Vagina (tissue), 2 donors: ENCODE data around the gene ALDH1L1.

Experiments used
- POLR2A ChIP-seq, 2 donors: fragments of 450-650 bp; IDR thresholded peaks; one replicate each; pipeline ENCODE4 v1.6.1; 2017; ENCODE audit warnings: antibody characterized with exemption in 2 of 2, mild to moderate bottlenecking in 2 of 2, moderate library complexity in 2 of 2
- TF ChIP-seq, protein P1 (sequence below), 3 experiments: fragments of 450-650 bp in 2 of 3; fragments of 200-600 bp in 1 of 3; sonication (generic) in 1 of 3; IDR thresholded peaks; one replicate each; pipeline ENCODE4 v1.5.1; 2017 to 2019; ENCODE audit warnings: antibody characterized with exemption in 3 of 3, mild to moderate bottlenecking in 2 of 3, moderate library complexity in 2 of 3

DNA sequence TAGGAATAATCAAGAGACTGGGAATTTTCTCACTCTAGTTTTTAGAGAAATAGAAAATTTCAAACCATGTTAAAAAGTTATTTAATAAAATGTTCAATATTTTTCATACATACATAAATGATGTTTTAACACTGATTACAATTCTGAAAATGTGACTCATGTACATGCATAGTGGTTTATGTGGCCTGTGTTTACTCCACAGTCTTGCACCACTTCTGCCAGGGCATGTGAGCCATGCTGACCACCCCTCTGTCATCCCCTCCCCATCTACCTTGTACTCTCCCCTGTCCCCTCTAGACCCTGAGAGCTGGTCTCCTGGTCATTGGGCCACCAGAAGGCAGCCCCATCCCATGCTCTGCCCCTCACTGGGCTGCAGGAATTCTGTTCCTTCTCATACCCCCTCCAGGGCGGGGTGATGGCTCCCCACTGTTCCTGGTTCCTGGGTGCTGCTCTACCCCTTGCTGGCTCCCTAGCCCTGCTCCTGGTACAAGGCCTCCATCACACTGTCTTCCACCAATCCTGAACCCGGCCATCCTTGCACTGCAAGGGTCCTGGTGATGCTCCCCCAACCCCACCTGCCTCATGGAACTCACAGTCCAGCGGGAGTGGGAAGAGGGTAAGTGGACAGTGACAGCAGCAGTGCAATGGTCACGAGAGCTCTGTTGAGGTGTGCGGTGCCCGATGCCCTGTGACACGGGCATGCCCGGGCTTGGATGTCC, 72.3 kb downstream of the ALDH1L1 start:
- TF ChIP-seq, protein P1, sequence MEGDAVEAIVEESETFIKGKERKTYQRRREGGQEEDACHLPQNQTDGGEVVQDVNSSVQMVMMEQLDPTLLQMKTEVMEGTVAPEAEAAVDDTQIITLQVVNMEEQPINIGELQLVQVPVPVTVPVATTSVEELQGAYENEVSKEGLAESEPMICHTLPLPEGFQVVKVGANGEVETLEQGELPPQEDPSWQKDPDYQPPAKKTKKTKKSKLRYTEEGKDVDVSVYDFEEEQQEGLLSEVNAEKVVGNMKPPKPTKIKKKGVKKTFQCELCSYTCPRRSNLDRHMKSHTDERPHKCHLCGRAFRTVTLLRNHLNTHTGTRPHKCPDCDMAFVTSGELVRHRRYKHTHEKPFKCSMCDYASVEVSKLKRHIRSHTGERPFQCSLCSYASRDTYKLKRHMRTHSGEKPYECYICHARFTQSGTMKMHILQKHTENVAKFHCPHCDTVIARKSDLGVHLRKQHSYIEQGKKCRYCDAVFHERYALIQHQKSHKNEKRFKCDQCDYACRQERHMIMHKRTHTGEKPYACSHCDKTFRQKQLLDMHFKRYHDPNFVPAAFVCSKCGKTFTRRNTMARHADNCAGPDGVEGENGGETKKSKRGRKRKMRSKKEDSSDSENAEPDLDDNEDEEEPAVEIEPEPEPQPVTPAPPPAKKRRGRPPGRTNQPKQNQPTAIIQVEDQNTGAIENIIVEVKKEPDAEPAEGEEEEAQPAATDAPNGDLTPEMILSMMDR (IDR thresholded peaks at IDR 0.05) = no peak
- TF ChIP-seq POLR2A (IDR thresholded peaks at IDR 0.05) = no peak
